HG02943 (cell line): ENCODE data around the gene IP6K3.

Source experiments
- ATAC-seq: cut with Tn5 transposase; IDR thresholded peaks from one replicate; pipeline ENCODE4 v1.9.1; 2021; ENCODE audit warnings: mild to moderate bottlenecking, low read depth, moderate library complexity; ENCODE audit not compliant: unreplicated experiment

Gene IP6K3

DNA sequence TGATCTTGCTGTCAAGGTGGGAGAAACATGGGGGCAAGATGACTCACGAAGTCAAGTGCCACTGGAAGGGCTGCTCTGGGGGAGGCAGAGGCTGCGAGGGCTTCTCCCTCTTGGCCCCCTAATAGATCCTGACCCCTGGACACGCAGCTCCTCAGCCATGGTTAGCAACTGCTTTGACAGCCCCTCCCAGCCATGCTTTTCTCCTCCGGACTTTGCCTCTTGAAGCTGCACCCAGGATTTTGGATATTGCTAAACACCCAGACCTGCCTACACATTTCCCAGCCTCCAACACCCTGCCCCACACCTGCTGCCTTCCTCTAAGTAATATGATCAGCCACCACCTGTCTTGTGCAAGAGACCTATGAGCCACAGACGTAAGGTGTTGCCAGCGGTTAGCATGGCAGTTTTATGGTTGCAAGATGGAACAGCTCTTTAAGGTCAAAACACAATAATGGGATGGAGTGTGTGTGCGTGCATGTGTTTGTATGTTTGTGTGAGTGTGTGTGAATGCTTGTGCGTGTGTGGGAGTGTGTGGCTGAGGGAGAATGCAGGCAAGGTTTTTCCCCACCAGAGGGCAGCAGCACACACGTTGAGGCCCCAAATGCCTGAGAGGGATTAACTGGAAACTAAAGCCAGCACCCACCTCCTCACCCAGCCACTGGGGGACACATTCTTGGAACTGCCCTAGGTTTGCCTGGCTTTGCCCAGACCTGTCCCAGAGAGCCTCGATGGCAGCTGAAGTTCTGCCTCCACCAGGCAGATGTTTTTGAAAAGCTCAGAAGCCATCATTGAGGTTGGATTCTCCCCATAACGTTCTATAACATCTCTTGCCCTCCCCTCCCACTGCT, 2.5 kb downstream of the IP6K3 start:
- ATAC-seq: no peak

GRCh38 chr6:33742837-33743236, 3.9 kb downstream of the IP6K3 start:
- no peak for ATAC-seq

- ATAC-seq: no peak
Observed at GRCh38 chr6:33742092-33742491, 4.6 kb downstream of the IP6K3 start.

DNA sequence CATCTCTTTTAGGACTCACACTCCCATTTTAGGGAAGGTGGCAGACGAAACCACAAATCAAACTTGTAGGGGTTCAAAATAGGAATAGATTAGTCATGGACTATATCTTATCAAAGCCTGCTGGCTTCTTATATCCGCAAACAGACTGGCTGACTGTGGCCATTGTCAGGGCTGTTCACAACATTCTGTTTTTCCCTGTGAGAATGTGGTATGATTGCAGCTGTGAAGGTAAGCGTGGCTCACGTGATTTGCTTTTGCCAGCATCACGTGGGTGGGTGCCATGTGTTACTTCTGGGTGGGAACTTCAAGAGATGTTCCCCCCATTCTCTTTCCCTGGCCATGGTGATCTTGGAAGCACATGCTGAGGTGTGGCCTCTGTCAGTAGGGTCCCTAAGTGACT, 5.9 kb downstream of the IP6K3 start:
- no peak for ATAC-seq

DNA sequence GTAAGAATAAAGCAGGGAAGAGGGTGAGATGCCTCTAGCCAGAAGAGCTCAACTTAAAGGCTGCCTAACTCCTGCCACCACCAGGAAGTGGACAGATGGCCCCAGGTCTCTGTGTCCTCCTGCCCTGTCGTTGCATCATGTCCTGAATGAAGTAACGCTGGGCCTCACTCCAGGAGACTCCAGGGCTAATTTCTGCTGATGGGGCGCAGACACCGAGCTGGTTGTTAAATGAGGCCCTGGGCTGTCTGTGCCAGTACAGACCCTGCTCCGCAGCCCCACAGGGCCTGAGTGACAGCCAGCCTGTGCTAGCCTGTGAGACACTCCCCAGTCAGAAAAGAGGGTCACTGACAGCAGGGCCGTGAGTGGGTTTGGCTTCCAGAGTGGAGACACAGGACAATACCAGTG, 6.5 kb downstream of the IP6K3 start:
- ATAC-seq: no peak

- ATAC-seq: no peak
Observed at GRCh38 chr6:33739571-33739970, 7.1 kb downstream of the IP6K3 start.

- no peak for ATAC-seq
Observed at GRCh38 chr6:33738879-33739278, 7.8 kb downstream of the IP6K3 start.

DNA sequence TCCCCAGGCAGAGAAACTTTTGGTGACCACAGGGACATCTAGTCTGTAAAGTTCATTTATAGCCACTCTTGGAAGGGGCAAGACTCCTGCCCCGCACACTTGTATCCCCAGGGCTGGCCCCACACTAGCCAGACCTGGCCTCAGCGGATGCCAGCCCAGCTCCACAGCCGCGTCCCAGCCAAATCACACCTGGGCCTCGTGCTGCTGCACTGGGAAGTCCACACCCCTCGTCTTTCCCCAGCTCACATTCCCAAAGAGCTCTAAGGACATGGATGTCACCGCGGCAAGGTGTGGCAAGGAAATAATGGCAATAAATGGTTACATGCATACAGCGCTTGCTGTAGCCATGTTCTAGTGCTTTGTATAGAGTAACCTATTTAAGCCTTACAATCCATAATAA, 8.6 kb downstream of the IP6K3 start:
- no peak for ATAC-seq

DNA sequence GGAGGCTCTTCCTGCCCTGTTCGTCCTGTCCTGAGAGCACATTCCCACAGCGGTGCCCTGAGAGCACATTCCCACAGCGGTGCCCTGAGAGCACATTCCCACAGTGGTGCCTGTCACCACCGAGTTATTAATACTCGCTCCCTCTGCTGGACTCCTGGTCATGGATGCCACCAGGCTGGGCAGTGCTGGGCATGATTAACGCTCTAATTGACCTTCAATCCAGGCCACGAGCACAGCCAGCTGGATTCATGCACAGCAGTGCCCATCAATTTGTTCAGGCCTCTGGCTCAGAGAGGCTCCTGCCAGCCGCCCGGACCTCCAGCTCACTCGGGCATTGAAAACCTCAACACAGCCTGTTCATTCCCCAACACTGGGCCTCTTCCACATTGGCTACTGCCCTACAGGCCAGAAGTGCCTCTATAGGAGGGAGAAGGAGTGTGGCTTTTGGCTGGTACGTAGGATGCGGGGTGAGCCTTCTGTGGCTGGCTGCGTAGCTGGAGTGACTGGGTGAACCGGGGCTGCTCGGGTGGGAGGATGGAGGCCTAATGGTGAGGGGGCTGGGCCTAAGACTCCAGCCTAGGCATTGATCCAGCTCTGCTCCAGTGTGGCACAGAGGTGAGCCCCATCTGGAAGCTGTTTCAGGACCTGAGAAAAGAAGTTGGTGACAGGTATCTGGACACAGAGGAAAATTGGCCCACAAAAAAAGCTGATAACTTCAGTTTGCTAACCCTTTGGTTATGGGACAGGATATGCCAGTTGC, 9.3 kb downstream of the IP6K3 start:
- ATAC-seq: no peak

- ATAC-seq: no peak
Observed at GRCh38 chr6:33735216-33735615, 11.5 kb downstream of the IP6K3 start.

GRCh38 chr6:33733709-33734007, 13.0 kb downstream of the IP6K3 start:
- no peak for ATAC-seq

DNA sequence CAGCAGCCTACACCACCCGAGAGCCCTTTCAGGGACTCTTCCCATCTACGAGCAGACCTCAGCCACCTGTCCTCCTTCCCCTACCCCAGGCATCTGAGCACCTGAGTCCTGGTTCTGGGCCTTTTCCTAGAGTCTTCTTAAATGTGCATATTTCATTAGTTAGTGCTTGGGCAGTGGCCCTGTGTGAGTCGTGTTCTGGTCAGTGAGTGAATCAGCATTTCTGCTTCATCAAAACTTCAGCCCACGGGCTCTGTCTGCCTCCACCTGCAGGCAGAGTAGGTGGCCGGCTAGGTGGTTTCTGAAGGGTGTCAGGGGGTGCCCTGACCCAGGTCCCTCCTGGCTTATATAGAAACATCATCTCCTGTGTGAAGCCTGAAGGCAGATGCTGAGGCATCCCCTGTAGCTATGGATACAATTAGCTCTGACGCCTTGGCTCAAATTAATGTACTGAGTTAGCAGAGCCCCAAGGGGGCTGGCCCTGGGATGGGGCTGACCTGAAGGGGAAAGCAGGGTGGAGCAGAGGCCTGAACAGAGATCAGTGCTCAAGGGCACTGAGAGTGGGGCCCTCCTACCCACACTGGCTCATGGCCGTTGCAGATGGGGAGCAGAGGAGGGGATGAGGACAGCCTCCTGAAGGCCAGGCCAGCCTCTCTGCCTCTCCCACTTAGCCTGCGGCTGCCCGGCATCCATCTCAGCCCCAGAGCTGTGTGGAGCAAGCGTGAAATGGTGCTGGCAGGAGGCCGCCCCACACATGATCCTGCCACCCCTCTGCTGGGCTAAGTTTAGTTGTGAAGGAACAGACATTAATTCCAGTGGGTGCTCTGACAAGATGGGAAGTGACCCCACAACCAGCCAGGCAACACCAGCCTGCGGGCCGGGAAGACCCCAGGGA, 13.6 kb downstream of the IP6K3 start:
- ATAC-seq: no peak

DNA sequence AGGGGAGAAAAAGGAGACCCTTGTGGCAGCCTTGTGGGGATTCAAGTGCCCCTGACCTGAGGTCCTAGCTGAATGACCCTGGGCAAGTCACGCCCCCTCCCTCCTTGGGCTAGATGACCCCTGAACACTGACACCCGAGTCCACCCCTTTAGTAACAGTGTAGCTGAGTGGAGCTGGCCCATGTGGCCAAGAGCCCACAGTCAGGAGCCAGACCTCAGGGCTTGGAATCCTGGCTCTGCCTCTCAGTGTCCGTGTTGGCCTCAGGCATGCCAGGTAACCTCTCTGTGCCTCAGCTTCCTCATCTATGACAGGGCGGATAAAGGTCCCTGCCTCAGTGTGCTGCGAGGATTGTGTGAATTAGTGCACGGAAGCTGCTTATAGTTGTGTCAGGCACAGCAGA, 14.3 kb downstream of the IP6K3 start:
- ATAC-seq: no peak

DNA sequence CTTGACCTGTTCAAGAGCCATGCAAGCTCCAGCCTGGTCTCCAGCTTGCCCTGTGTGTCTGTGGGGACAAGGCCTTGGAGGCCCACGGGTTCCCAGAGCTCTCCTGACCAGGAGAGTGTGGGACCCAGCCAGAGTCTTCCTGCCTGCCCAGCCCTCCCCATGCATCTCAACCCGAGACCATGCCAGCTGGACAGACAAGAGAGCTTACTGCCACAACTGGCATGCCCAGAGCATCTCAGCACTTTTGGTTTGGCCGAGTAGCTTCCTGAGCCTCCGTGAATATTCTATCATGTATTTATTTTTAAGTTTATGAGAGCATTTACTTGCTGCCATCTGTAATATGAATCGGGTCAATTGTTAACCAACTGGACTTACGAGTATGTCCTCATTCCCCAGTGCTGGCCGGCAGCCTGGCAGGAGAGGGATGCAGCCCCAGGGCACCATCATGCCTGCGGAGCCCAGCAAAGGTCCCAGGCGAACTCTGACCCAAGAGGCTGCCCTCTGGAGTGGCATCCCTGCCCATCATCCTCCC, 14.9 kb downstream of the IP6K3 start:
- no peak for ATAC-seq

DNA sequence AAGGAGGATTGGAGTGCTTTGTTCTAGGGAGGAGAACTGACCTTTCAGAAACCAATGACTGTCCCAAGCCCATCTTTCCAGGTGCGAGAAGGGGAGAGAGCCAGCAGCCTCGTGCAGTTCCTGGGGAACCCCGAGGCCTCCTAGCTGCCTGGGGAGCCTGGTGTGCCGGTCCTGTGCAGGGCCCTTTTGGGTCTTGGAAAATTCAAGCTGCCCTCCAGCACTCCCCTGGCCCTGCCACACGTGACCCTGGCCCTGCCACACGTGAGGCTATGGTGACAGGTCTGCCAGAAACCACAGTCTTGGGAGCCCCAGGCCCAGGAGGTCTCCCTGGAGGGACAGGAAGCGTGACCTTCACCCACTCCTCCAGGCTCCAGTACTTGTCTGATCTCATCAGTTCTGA, 15.7 kb downstream of the IP6K3 start:
- ATAC-seq: no peak

DNA sequence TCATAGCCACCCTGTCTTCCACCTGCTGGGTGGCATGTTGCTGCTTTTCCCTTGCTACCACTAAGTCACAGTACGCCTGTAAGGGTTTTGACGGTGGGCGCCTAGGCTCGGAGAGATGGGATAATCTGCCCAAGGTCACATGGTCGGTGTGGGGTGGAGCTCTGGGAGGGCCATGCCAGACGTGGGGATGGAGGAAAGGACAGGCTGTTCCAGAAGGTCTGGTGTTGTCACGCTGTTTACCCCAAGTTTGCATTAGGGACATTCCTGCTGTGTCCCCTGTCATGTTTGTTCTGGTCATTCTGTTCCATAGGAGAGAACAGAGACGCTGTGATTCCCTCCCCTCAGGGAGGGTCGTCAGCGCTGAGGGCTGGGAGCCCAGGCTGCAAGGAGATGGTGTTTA, 16.1 kb downstream of the IP6K3 start:
- no peak for ATAC-seq

GRCh38 chr6:33729059-33729458, 17.6 kb downstream of the IP6K3 start:
- ATAC-seq: no peak

DNA sequence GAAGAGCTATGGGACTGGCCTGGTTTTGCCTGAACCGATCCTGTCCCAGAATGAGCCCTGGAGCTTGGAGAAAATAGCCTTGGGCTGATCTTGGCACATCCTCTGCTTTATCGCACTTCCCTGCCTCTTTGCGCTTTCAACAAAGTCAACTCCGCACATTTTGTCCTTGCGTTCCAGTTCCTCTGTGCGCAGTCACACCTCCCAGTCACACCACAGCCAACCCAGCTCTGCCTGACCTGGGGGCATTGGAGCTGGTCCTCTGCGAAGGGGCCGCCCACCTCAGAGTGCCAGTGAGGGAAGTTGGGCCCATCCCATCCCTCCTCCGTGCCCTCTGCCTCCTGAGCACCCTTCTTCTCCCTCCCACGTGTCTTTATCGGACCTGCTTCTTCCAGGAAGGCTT, 18.3 kb downstream of the IP6K3 start:
- ATAC-seq: no peak

- no peak for ATAC-seq
Observed at GRCh38 chr6:33727932-33728331, 18.8 kb downstream of the IP6K3 start.

DNA sequence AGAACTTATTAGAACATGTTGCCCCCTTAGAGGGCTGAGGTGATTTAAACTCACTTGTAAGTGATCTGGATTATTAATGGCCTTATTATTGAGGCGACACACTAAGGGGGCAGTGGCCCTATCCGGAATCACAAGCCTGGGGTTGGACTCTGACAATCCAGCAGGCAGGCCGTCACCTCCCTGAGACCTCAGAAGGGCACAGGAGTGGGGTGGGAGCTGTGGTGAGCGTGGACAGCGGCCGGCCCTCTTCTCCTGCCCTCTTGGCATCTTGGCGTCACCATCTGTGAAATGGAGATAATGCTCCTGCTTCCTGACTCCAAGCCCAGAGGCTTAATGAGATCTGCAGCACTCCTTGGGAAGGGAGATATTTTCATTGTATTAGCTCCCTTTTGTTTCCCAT, 19.6 kb downstream of the IP6K3 start:
- no peak for ATAC-seq

DNA sequence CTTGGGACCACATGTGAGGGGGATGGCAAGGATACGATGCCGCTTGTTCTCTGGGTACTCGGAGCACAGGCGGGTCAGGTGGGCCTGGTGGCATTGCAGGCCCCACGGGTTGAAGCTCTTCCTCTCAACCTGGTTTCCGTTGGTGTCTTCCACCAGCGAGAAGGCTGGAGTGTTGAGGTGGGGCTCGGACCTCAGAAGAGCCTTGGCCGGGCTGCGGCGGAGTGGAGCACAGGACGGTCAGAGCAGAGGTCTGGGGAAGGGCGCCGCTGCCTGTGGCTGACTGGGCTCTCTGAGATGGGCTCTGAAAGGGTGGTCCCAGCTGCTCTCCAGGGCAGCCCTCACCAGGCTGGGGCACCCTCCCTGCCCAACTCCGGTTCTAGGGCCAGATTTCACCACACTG, 20.0 kb downstream of the IP6K3 start:
- ATAC-seq: no peak
